Adipocyte (in vitro differentiated cells): ENCODE measurements around the gene CRBN.
A peak's percentile ranks its signal among the peaks of the same experiment; 100 is the strongest.

Experiments used
- DNase-seq: peaks from one replicate; pipeline ENCODE4 v3.0.0-alpha.2; 2015; ENCODE audit warnings: low read depth
- H3K27me3 ChIP-seq: replicated peaks from 2 replicates; pipeline ENCODE4 v1.7.0; 2013; ENCODE audit warnings: mild to moderate bottlenecking, low read length, moderate library complexity; ENCODE audit not compliant: control insufficient read depth, insufficient read depth
- H3K36me3 ChIP-seq: 2 replicates; pipeline ENCODE4 v1.7.0; 2013; ENCODE audit warnings: low read length, mild to moderate bottlenecking, moderate library complexity; ENCODE audit not compliant: control insufficient read depth, insufficient read depth, severe bottlenecking
- H3K4me1 ChIP-seq: 2 replicates; pipeline ENCODE4 v1.7.0; 2013; ENCODE audit warnings: mild to moderate bottlenecking, low read length, moderate library complexity; ENCODE audit not compliant: control insufficient read depth, insufficient read depth
- H3K4me3 ChIP-seq: 2 replicates; pipeline ENCODE4 v1.7.0; 2013; ENCODE audit warnings: mild to moderate bottlenecking, low read length, moderate library complexity
- H3K9ac ChIP-seq: 2 replicates; pipeline ENCODE4 v1.7.0; 2013; ENCODE audit warnings: mild to moderate bottlenecking, low read length, moderate library complexity
- H3K9me3 ChIP-seq: 2 replicates; pipeline ENCODE4 v1.7.0; 2013; ENCODE audit warnings: mild to moderate bottlenecking, low read length, moderate library complexity; ENCODE audit not compliant: control insufficient read depth

The CRBN gene

GRCh38 chr3:3194861-3195260 is 15.4 kb upstream of the CRBN start:
- no peak for DNase-seq

GRCh38 chr3:3192286-3192675 is 12.8 kb upstream of the CRBN start:
- H3K4me3 ChIP-seq: no peak overlapping the region
- DNase-seq: no peak
- no peaks in the 10 kb centered on the region for H3K9me3 ChIP-seq
- no peaks in the 10 kb centered on the region for H3K4me1 ChIP-seq
- peaks cover 14% of the 10 kb centered on the region for H3K27me3 ChIP-seq
- no peaks in the 10 kb centered on the region for H3K36me3 ChIP-seq
- H3K9ac ChIP-seq: no peak overlapping the region

More at GRCh38 chr3:3194861-3195260, 15.4 kb upstream of the CRBN start:
- Histone ChIP-seq H3K36me3 (no peaks in the 10 kb centered on the region), H3K4me3 (no peak overlapping the region), H3K4me1 (no peaks in the 10 kb centered on the region), H3K27me3 (peaks cover 17% of the 10 kb centered on the region), H3K9me3 (no peaks in the 10 kb centered on the region), H3K9ac (no peak overlapping the region)

- DNase-seq: no peak
- no peaks in the 10 kb centered on the region for H3K4me1 ChIP-seq
- no peak overlapping the region for H3K9ac ChIP-seq
- H3K36me3 ChIP-seq: no peaks in the 10 kb centered on the region
- peaks cover 1% of the 10 kb centered on the region for H3K9me3 ChIP-seq
- peaks cover 14% of the 10 kb centered on the region for H3K27me3 ChIP-seq
- no peak overlapping the region for H3K4me3 ChIP-seq
Measured at GRCh38 chr3:3191675-3192285, 12.3 kb upstream of the CRBN start.

GRCh38 chr3:3189961-3190360 is 10.5 kb upstream of the CRBN start:
- Histone ChIP-seq H3K36me3 (no peaks in the 10 kb centered on the region), H3K4me3 (no peak overlapping the region), H3K9me3 (peaks cover 6% of the 10 kb centered on the region), H3K9ac (no peak overlapping the region), H3K4me1 (no peaks in the 10 kb centered on the region), H3K27me3 (peaks cover 14% of the 10 kb centered on the region)
- DNase-seq: no peak

GRCh38 chr3:3189102-3189727 is 9.7 kb upstream of the CRBN start:
- Histone ChIP-seq H3K4me3 (no peak overlapping the region), H3K36me3 (no peaks in the 10 kb centered on the region), H3K9me3 (peaks cover 6% of the 10 kb centered on the region), H3K9ac (no peak overlapping the region), H3K27me3 (peaks cover 14% of the 10 kb centered on the region), H3K4me1 (no peaks in the 10 kb centered on the region)
- peak; percentile 19 for DNase-seq

- Histone ChIP-seq H3K27me3 (no peaks in the 10 kb centered on the region), H3K4me3 (no peak overlapping the region), H3K9me3 (peaks cover 6% of the 10 kb centered on the region), H3K9ac (no peak overlapping the region), H3K36me3 (no peaks in the 10 kb centered on the region), H3K4me1 (no peaks in the 10 kb centered on the region)
- DNase-seq: no peak
Measured at GRCh38 chr3:3184876-3185275, 5.4 kb upstream of the CRBN start.

GRCh38 chr3:3180456-3180855 is 965 bp upstream of the CRBN start:
- Histone ChIP-seq H3K9ac (no peak overlapping the region), H3K27me3 (no peaks in the 10 kb centered on the region), H3K4me1 (peaks cover 14% of the 10 kb centered on the region), H3K9me3 (no peaks in the 10 kb centered on the region), H3K4me3 (no peak overlapping the region), H3K36me3 (no peaks in the 10 kb centered on the region)
- DNase-seq: no peak

GRCh38 chr3:3178498-3179328 is 778 bp downstream of the CRBN start:
- Histone ChIP-seq H3K9ac (peak overlapping the region; percentile 91), H3K36me3 (peaks cover 12% of the 10 kb centered on the region), H3K27me3 (no peaks in the 10 kb centered on the region), H3K4me1 (peaks cover 14% of the 10 kb centered on the region), H3K4me3 (peak overlapping the region; percentile 89), H3K9me3 (no peaks in the 10 kb centered on the region)
- DNase-seq: no peak

GRCh38 chr3:3177861-3178497 is 1.5 kb downstream of the CRBN start:
- H3K4me3 ChIP-seq: peak overlapping the region; percentile 89
- H3K36me3 ChIP-seq: peaks cover 20% of the 10 kb centered on the region
- peaks cover 14% of the 10 kb centered on the region for H3K4me1 ChIP-seq
- H3K27me3 ChIP-seq: no peaks in the 10 kb centered on the region
- no peaks in the 10 kb centered on the region for H3K9me3 ChIP-seq
- H3K9ac ChIP-seq: peak overlapping the region; percentile 91
- DNase-seq: peak; percentile 14

GRCh38 chr3:3172627-3173026 is 6.9 kb downstream of the CRBN start:
- H3K4me1 ChIP-seq: peaks cover 2% of the 10 kb centered on the region
- H3K27me3 ChIP-seq: no peaks in the 10 kb centered on the region
- peaks cover 66% of the 10 kb centered on the region for H3K36me3 ChIP-seq
- DNase-seq: no peak
- no peak overlapping the region for H3K4me3 ChIP-seq
- no peak overlapping the region for H3K9ac ChIP-seq
- H3K9me3 ChIP-seq: no peaks in the 10 kb centered on the region

- DNase-seq: peak; percentile 33
- peaks cover 83% of the 10 kb centered on the region for H3K36me3 ChIP-seq
Measured at GRCh38 chr3:3170998-3171397, 8.5 kb downstream of the CRBN start.

More at GRCh38 chr3:3170998-3171397, 8.5 kb downstream of the CRBN start:
- no peaks in the 10 kb centered on the region for H3K4me1 ChIP-seq
- no peak overlapping the region for H3K4me3 ChIP-seq
- no peaks in the 10 kb centered on the region for H3K27me3 ChIP-seq
- H3K9me3 ChIP-seq: no peaks in the 10 kb centered on the region
- no peak overlapping the region for H3K9ac ChIP-seq
